ENCODE measurements around the gene GPRASP3. TPM values are rescaled to one million over a fixed set of nuclear protein-coding genes. Genes with fewer than 3 reads are reported as not detected.
"Not testable (repeated sequence)": the region's sequence is repeated elsewhere in the genome, so short reads cannot be mapped to it uniquely, and the experiment has no call there.

Gene GPRASP3, protein sequence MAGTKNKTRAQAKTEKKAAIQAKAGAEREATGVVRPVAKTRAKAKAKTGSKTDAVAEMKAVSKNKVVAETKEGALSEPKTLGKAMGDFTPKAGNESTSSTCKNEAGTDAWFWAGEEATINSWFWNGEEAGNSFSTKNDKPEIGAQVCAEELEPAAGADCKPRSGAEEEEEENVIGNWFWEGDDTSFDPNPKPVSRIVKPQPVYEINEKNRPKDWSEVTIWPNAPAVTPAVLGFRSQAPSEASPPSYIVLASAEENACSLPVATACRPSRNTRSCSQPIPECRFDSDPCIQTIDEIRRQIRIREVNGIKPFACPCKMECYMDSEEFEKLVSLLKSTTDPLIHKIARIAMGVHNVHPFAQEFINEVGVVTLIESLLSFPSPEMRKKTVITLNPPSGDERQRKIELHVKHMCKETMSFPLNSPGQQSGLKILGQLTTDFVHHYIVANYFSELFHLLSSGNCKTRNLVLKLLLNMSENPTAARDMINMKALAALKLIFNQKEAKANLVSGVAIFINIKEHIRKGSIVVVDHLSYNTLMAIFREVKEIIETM
- 1 to 10 TPM; 1.1 to 4.1 (median 3.2) TPM for total RNA-seq

DNA sequence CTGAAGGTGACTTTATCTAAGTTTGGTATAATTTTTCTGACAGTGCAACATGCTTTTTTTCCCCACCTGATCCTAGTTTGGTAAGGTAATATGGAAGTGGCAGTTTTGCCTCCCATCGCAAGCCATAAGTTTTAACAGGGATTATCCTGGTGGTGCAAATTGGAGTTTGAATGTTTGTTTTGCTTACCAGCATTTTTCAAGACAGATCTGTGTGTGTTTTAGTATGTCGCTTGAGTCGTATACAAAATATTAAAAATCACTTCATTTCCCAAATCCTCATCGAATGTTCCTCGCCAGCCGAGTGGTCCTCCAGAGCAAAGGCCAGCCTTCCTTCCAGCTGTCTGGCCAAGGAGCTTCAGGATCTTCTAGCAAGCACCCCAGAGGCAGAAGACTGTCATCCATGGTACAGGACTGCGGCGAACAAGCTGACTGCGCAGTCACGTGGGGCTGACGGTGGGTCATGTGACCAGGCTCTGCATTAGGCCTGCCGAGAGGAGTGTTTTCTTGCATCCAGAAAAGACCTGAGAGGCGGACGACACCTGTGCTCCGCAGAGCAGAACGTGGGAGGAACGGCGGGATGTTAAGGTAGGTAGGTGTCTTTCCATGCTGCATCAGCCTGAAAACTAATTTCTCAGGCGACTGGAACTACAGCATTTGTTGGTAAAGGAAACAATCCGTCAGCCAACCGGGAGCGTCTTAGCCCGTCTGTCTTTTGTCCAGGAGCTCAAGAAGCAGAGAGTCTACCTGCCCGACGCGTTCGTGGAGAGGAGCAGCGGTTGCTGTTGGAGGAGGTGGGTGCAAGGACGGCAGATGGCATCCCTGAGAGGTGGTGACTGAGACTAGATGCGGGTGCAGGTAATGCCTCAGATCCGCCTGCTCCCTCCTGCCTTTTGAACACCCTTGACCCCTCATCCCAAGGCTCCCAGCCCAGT is at the start of gene GPRASP3:
Gene GPRASP3 (plus strand): TSS at position 507 of the 932 bp plus-strand sequence. CDS start 28,253 bp downstream, outside the sequence.
- ATAC-seq (ENCODE audit: low FRiP score in 2 of 2), result peak; percentile 79 to 95
- H3K9me3 ChIP-seq, result no peaks in the 10 kb centered on the region
- no peaks in the 10 kb centered on the region for H3K4me1 ChIP-seq
- H3K27me3 ChIP-seq, result no peaks in the 10 kb centered on the region
- TF ChIP-seq EP300 (IDR thresholded peaks at IDR 0.05) (no peak), POLR2A (IDR thresholded peaks at IDR 0.05) (no peak), POLR2AphosphoS5 (IDR thresholded peaks at IDR 0.05) (peak in 1 of 2 donors; percentile 55)
- DNase-seq, result peak; percentile 84 to 90
- 5 to 29% methylated on average over 6 to 31 of the region's 31 CpGs for WGBS, 2 donors
- H3K27ac ChIP-seq, result peak within 1 kb of the TSS in 2 of 4 donors; percentile 52 to 57
- no peaks in the 10 kb centered on the region for H3K36me3 ChIP-seq
- peak within 1 kb of the TSS; percentile 25 to 58 (median 48) for H3K4me3 ChIP-seq

DNA sequence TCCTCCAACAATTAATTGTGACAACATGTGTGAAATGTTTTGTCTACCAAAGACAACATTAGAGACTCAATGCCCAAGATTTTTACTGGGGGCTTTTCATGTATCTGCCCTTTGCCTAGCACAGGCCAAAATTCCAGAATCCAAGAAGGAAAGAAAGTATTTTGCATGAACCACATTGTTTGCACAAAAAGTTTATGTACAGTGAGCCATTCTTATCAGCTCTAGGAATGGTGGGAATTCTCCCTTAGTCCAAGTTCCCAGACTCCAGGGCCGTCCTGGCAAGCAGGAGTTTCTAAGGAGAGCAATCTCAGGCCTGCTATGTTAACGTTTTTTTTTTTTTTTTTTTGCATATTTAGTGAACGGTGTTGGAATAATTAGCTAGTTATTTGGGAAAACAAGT is 47.7 kb upstream of the GPRASP3 start:
- Histone ChIP-seq H3K9me3 (peaks cover 0 to 6% (median 0%) of the 10 kb centered on the region in 4 donors), H3K4me1 (no peaks in the 10 kb centered on the region), H3K4me3 (no peak overlapping the region), H3K27ac (no peak overlapping the region), H3K36me3 (no peaks in the 10 kb centered on the region), H3K27me3 (no peaks in the 10 kb centered on the region)
- no peak for ATAC-seq (ENCODE audit: low FRiP score in 2 of 2)
- TF ChIP-seq, protein P1, sequence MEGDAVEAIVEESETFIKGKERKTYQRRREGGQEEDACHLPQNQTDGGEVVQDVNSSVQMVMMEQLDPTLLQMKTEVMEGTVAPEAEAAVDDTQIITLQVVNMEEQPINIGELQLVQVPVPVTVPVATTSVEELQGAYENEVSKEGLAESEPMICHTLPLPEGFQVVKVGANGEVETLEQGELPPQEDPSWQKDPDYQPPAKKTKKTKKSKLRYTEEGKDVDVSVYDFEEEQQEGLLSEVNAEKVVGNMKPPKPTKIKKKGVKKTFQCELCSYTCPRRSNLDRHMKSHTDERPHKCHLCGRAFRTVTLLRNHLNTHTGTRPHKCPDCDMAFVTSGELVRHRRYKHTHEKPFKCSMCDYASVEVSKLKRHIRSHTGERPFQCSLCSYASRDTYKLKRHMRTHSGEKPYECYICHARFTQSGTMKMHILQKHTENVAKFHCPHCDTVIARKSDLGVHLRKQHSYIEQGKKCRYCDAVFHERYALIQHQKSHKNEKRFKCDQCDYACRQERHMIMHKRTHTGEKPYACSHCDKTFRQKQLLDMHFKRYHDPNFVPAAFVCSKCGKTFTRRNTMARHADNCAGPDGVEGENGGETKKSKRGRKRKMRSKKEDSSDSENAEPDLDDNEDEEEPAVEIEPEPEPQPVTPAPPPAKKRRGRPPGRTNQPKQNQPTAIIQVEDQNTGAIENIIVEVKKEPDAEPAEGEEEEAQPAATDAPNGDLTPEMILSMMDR (IDR thresholded peaks at IDR 0.05), result no peak
- no peak for TF ChIP-seq POLR2A (IDR thresholded peaks at IDR 0.05)
- no peak for TF ChIP-seq EP300 (IDR thresholded peaks at IDR 0.05)
- no peak for TF ChIP-seq POLR2AphosphoS5 (IDR thresholded peaks at IDR 0.05)
- no peak for DNase-seq
- 30 to 48% methylated on average over 3 of the region's 3 CpGs for WGBS, 2 donors

DNA sequence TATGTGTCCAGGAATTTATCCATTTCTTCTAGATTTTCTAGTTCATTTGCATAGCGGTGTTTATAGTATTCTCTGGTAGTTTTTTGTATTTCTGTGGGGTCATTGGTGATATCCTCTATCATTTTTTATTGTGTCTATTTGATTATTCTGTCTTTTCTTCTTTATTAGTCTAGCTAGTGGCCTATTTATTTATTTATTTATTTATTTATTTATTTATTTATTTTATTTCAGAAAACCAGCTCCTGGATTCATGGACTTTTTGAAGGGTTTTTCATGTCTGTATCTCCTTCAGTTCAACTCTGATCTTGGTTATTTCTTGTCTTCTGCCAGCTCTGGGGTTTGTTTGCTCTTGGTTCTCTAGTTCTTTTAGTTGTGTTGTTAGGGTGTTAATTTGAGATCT is 43.1 kb upstream of the GPRASP3 start:
- H3K4me1 ChIP-seq; H3K4me3 ChIP-seq; ATAC-seq (ENCODE audit: low FRiP score in 2 of 2); DNase-seq; H3K27ac ChIP-seq; H3K27me3 ChIP-seq; H3K9me3 ChIP-seq; H3K36me3 ChIP-seq: not testable (repeated sequence)
- 63 to 100% methylated on average over 1 of the region's 1 CpG for WGBS, 2 donors

DNA sequence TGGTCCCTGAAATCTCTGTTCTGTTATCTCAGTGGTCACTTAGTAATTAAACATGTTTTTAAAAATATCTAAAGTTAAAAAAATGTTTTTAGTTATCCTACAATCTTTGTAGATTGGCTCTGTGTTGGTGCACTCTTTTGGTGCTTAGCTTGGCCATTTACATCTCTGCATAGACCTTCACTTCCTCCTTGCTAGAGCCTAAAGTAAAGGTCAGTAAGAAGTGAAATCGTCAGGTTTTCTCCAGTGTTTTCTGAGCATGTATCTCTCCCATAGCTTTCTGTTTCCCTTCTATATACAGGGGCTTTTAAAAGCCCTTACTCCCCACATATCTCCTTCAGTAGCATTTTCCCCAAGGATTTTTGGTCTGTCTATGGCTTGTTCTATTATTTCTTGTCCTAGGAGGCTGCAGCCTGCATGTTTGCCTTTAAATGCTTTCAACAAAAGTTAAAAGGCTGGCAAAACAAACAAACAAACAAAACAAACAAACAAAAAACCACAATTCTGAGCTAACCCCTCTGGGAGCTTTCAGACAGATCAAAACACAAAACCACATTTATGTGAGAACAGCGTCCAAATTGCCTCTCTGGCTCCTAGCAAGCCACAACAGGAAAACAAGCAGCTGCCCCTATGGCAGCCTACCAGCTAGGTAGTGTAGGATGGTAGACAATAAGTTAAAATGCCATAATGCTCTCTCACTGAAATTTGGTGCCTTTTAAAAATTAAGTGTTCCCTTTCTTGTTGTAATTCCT is 35.6 kb upstream of the GPRASP3 start:
- DNase-seq (no peak), ATAC-seq (ENCODE audit: low FRiP score in 2 of 2) (no peak)
- TF ChIP-seq POLR2A (IDR thresholded peaks at IDR 0.05) (no peak), EP300 (IDR thresholded peaks at IDR 0.05) (no peak), POLR2AphosphoS5 (IDR thresholded peaks at IDR 0.05) (no peak)
- TF ChIP-seq, protein P1 (IDR thresholded peaks at IDR 0.05), result no peak
- Histone ChIP-seq H3K27me3 (no peaks in the 10 kb centered on the region), H3K9me3 (peaks cover 0 to 7% (median 2%) of the 10 kb centered on the region in 4 donors), H3K4me1 (no peaks in the 10 kb centered on the region), H3K27ac (no peak overlapping the region), H3K36me3 (no peaks in the 10 kb centered on the region), H3K4me3 (no peak overlapping the region)
- WGBS, 2 donors, result 54 to 77% methylated on average over 2 of the region's 2 CpGs

DNA sequence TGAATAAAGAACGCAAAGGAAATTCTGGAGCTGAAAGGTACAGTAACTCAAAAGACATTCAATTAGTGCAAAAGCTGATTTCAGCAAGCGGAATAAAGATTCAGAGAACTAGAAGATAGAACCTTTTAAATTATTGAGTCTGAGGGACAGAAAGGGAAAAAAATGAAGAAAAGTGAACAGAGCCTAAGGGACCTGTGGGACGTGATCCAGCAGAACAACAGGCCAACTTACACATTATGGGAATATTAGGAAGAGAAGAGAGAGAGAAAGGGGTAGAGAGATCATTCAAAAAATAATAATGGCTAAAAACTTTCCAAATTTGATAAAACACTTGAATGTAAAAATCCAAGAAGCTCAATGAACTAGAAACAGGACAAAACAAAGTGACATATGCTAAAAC is 25.8 kb upstream of the GPRASP3 start:
- Histone ChIP-seq H3K4me1 (no peaks in the 10 kb centered on the region), H3K9me3 (peaks cover 0 to 5% (median 0%) of the 10 kb centered on the region in 4 donors), H3K27ac (no peak overlapping the region), H3K4me3 (no peak overlapping the region), H3K27me3 (no peaks in the 10 kb centered on the region), H3K36me3 (no peaks in the 10 kb centered on the region)
- TF ChIP-seq EP300 (IDR thresholded peaks at IDR 0.05) (no peak), POLR2A (IDR thresholded peaks at IDR 0.05) (no peak), POLR2AphosphoS5 (IDR thresholded peaks at IDR 0.05) (no peak)
- TF ChIP-seq, protein P1 (IDR thresholded peaks at IDR 0.05), result no peak
- DNase-seq (no peak), ATAC-seq (ENCODE audit: low FRiP score in 2 of 2) (no peak)
- WGBS, 2 donors, result 74 to 96% methylated on average over 3 of the region's 3 CpGs
